ENCODE results near the gene RPS6KA5. TPM values are rescaled to one million over a fixed set of nuclear protein-coding genes. Genes with fewer than 3 reads are reported as not detected.
"Not testable (repeated sequence)": the region's sequence is repeated elsewhere in the genome, so short reads cannot be mapped to it uniquely, and the experiment has no call there.

Gene RPS6KA5
- total RNA-seq, 2 donors from 2014 or later = 22.1 to 23.3 TPM

DNA sequence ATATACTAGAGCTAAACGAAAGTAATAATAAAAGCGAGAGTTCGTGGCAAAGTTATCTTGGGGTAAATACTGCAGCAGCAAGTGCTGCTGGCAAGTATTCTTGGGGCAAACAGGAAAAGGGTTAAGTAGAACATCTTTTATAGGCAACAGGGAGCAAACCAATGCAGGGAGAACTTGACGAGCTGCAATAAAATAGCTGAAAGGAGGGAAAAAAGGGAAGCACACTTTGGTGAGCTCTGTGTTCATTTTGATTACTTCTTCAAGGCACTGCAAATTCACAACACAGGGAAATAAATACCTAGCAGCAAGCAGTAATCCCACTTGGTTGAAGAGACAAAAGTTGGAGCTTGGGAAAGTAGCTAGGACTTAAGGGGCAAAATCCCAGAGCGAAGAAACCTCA lies 201.9 kb downstream of the RPS6KA5 start:
- intact Hi-C loops (cut with DNase I, micrococcal nuclease) = no loop called here
- DNase-seq = no peak
- no peak for ATAC-seq

DNA sequence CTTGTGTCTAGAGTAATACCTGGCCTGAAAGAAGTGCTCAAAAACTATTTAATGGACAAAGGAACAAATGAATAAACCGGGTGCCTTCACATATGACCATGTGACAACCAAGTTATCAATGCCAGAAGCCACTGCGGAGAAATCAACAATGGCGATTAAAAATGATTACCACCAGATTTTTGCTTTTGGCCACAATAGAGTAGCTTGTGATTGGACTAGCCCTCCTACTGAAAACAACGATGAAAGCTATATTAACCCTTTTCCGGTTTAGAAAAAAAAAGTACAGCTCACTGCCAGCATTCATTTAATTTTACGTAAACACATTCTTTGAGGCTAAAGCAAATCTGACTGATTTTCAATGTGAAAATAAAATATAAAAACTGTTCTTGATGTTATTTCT lies 202.6 kb downstream of the RPS6KA5 start:
- DNase-seq (no peak), ATAC-seq (no peak)
- intact Hi-C loops (cut with DNase I, micrococcal nuclease) = no loop called here

DNA sequence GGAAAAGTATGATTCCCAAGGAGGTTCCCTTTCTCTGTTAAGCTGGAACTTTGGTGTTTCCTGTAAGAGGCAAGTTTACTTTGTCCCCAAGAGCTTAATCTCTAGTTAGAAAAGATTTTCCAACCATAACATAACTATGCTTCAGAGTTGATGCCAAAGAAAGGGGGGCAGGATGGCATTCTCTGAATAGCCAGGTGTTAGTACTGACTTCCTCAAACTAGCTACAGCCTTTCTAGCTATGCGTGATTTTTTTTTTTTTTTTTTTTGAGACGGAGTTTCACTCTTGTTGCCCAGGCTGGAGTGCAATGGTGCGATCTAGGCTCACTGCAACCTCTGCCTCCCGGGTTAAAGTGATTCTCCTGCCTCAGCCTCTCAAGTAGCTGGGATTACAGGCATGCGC lies 204.3 kb downstream of the RPS6KA5 start:
- ATAC-seq; intact Hi-C loops (cut with DNase I, micrococcal nuclease); DNase-seq: not testable (repeated sequence)

DNA sequence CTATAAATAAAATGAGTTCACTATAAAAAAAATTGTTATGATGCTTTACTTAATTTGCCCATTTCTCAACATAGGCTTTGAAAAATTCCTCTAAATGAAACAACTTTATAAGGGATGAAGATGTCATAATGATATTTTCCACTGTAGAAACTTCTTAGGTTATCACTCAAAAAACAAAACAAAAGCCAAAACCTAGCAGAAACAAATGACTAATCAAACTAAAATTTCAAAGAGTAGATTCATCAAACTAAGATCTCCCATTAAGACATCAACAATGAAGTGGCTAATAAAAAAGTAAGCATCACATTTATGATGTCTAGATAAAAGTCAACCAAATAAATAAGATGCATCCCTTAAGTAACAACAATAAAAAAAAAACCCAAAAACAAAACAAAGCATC lies 207.3 kb downstream of the RPS6KA5 start:
- intact Hi-C loops (cut with DNase I, micrococcal nuclease) = no loop called here
- DNase-seq = no peak
- ATAC-seq = no peak

DNA sequence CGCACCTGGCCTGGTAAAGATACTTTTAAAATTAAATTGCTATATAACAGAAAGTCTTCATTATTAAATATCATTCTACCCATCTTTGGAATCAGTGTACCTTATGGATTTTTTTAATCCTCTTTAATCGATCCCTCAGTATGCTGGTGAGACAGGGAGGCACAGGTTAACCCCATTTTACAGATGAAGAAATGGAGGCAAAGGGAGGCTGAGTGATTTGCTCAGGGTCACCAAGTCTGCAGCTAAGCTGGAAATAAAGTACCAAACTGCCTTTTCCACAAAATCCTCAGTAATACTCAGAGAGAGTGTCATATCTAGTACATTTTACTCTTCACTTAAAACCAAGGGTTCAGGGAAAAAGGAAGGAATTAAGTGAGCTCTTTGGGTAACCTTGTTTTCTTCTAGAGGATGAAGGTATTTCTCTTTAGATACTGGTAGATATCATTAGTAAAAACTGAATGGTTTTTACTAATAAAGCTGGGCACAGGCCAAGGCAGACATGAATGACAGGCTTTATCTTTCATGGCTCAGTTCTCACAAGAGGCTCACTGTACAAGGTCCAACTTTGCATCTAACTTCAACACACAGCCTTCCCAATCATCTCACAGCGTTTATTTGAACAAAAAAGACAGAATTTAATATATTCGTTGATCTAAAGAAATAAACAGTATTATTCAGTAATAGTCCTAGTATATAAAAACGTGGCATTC lies 209.0 kb downstream of the RPS6KA5 start:
- ATAC-seq (no peak), DNase-seq (no peak)
- intact Hi-C loops (cut with DNase I, micrococcal nuclease) = no loop called here

DNA sequence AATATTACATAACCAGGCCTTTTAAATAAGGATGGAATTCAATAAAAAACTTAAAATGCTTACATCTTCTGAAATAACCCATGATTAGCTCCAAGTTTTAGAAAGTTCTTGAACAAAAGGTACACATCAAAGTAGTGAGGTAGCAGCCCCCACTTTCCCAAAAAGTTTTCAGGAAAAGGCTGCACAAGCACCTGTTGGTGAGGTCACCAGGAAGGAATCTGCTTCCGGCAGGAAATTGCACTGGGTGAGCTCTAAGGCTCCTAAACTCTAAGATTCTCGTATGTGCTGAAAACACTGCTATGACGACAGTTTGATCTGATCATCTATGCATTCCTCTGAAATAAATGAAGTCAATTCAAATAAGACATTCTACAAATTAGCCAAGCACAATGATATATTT lies 210.0 kb downstream of the RPS6KA5 start:
- ATAC-seq (peak; percentile 54), DNase-seq (no peak)
- intact Hi-C loops (cut with DNase I, micrococcal nuclease) = no loop called here

DNA sequence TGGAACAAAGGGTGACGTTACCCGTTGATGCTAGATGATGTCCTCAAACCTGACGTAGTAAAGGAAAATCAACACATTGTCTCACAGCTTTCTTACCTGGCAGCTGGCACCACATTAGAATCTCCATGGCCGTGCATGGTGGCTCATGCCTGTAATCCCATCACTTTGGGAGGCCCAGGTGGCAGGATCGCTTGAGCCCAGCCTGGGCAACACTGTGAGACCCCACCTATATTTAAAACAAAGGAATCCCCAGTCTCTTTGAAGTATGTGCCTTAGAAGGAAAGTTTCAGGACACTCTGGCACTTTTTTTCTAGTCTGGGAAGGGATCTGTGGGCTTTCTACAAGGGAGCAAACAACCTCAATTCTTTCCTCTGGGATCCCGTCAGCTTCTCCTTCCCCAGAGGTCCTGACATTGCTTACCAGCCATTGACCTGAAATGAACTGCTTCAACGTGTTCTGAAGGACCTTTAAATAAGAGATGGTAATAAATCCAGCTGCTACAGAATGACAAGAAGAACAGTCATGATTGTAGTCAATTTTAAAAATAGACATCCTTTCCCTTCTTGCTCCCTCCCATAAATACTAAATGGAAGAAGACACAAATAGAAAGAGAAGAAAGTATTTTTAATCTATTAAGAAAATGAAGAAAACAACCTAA lies 210.5 kb downstream of the RPS6KA5 start:
- no peak for ATAC-seq
- intact Hi-C loops (cut with DNase I, micrococcal nuclease) = no loop called here

DNA sequence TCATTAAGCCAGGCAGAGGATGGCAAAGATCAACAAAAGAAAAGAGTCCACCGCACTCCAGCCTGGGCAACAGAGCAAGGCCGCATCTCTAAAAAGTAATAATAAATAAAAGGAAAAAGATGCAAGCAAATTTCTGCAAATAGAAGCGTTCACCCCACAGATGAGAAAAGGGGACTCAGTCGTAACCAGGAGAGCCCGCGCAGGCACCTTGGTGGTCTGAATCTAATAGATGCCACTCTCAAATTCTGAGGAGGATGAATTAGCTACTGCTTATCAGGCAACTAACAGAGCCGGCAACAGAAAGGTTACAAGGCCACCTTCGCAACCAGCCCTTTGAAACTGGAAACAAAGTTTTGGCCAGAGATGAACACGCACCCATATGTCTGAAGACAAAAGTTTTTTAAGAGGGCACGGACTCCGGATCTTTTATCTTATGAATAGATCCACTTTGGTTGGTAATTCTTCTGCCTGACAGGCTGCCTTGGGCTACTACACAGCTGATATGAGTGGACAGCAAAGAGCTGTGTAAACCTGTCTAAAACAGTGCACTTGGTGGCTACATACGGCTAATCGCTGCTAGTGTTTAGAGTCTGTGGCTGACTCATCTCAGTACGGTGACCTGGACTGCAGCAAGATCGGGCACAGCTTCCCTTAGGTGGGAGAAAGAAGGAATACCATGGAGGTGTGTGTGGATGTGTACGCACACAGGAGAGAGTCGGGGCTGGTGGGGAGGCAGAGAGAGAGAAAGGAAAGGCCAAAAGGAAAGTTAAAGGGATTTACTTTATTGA lies 211.3 kb downstream of the RPS6KA5 start:
- intact Hi-C loops (cut with DNase I, micrococcal nuclease) = no loop called here
- no peak for DNase-seq

More for the DNA sequence above, 210.5 kb downstream of the RPS6KA5 start:
- no peak for DNase-seq

DNA sequence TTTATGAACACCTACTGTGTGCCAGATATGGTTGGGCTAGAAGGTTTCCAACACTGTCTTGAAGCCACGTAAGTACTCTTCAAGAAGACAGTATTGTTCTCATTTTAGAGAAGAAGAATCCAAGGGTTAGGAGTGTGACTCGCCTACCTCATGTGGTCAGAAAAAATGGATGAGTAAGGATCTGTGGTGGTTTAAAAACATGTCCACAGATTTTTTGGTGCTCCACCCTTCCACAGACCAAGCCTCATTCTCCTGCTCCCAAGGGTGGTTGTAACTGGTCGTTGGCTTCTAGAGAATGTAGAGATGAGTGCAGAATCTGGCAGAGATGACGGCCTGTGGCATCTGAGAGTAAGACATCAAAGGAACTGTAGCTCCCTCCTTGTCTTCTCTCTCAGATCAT lies 213.9 kb downstream of the RPS6KA5 start:
- ATAC-seq = no peak
- intact Hi-C loops (cut with DNase I, micrococcal nuclease) = no loop called here
- no peak for DNase-seq

More for the DNA sequence above, 211.3 kb downstream of the RPS6KA5 start:
- no peak for ATAC-seq

DNA sequence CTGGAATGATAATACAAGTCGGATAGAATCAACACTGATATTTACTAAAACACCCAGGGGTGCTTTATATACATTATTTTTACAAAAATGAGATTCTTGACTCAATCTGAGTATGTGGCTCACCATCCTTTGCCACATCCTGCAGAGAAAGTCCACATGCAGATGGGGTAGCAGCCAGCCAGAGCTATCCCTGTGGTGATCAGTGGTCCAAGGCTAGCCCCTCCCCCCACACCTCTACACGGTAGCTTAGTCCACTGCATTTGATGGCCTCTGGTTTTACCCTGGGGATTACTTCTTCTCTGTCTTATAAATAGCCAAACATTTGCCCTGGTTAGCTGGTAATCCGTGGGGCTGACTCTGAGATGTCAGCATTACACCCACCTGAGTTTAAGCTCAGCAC lies 216.1 kb downstream of the RPS6KA5 start:
- no peak for DNase-seq
- intact Hi-C loops (cut with DNase I, micrococcal nuclease) = no loop called here

DNA sequence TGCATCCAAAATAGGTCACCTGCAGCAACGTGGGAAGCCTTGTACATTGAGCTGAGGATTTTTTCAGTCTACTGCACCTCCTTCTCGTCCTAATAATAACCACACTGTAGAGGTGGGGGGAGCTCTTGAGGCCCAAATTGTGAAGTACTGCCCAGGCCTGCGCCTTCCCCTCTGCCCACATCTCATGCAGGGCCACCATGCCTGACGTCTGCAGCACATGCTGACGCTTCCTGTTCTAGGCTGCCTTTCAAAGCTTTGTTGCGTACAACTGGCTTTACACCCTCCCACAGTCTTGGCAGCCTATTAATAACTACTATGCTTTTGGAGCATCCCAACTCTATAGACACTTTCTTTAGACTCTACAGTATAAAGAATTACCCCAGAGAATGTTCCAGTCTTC lies 217.7 kb downstream of the RPS6KA5 start:
- intact Hi-C loops (cut with DNase I, micrococcal nuclease) = no loop called here
- ATAC-seq (no peak), DNase-seq (no peak)

More for the DNA sequence above, 216.1 kb downstream of the RPS6KA5 start:
- no peak for ATAC-seq

DNA sequence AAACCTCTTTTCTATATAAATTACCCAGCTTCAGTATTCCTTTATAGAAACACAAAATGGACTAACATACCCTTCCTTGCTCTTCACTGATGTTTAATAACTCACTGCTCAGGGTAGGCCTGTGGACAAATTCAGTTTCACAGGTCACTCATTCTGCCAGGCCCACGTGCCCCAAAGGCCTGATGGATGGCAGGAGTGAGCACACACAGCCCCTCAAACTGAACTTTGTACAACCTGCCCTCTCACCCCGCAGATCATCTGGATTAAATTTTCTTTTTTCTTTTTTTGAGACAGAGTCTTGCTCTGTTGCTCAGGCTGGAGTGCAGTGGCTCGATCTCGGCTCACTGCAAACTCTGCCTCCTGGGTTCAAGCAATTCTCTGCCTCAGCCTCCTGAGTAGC lies 219.8 kb downstream of the RPS6KA5 start:
- ATAC-seq; intact Hi-C loops (cut with DNase I, micrococcal nuclease); DNase-seq: not testable (repeated sequence)

DNA sequence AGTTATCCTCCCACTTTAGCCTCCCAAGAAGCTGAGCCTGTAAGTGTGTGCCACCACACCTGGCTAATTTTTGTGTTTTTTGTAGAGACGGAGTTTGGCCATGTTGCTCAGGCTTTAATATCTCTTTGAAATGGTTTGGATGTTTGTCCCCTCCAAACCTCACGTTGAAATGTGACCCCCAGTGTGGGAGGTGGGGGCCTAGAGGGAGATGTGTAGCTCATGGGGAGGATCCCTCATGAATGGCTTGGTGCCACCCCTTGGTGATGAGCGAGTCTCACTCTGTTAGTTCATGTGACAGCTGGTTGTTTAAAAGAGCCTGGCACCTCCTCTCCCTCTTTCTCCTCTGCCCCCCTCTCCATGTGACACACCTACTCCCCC lies 220.6 kb downstream of the RPS6KA5 start:
- ATAC-seq (no peak), DNase-seq (no peak)
- intact Hi-C loops (cut with DNase I, micrococcal nuclease) = no loop called here

DNA sequence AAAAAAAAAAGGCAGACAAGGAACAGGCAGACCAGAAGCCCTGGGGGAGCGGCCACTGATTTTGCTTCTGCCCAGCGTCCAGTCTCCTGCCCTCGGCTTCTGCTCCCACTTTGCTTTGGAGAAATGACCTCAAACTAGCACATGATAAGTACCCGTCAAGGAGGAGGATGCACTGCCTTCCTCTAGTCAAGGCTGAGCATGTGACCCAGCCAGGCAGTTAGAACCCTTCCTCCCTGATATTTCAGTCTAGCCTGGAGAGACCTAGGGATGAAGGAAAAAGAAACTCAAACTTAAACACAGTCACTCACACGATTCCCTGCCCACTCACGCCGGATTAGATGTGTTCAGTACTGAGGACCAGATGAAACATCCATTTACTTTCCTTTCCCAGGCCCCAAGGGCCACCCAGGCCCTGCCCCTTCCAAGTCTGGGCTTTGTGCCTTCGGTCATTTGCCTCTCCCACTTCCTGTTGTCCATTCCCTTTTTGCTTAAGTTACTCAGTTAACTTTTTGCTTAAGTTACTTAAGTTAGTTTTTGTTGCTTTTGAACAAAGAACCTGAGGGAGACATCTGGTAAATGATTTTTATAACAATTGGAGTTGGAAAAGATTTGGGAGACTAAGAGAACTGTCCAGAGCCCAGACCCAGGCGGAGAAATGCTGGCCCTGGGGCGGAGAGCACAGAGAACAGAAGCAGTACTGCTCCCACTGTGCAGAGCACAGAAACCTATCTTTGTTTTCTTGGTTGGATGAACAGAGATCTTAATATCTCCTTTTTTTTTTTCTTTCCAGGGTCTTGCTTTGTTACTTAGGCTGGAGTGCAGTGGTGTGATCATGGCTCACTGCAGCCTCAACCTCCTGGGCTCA lies 221.2 kb downstream of the RPS6KA5 start:
- no peak for ATAC-seq
- DNase-seq = no peak
- intact Hi-C loops (cut with DNase I, micrococcal nuclease) = no loop called here

DNA sequence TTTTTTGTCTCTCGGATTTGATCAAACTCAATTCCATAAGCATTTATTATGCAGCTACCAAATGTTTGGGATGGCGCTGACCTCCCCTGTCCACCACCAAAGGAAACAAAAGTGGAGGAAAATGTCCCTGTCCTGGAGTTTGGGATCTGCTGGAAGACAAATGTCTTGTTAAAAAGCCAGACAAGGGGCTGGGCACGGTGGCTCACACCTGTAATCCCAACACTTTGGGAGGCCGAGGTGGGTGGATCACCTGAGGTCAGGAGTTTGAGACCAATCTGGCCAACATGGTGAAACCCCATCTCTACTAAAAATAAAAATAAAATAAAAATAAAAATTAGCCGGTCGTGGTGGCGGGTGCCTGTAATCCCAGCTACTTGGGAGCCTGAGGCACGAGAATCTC lies 221.9 kb downstream of the RPS6KA5 start:
- intact Hi-C loops (cut with DNase I, micrococcal nuclease); DNase-seq; ATAC-seq: not testable (repeated sequence)

DNA sequence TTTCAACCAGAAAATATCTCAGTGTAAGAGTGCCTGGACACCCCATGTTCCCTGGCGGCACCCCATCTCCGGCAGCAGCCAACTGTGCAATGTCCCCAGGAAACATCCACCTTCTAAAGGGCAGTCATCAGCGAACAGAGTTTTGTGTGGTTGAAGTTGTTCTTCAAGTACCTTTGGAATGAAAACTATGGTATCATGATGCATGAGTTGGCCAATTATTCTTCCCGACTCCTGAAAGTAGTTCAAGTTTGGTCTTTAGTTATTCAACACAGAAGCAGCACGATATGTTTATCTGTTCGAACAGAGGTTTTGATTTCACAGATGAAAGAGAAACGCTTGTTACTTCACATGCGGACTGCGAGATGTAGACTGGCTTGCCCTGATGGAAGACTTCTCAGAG lies 223.1 kb downstream of the RPS6KA5 start:
- ATAC-seq = no peak
- DNase-seq = no peak
- intact Hi-C loops (cut with DNase I, micrococcal nuclease) = no loop called here

DNA sequence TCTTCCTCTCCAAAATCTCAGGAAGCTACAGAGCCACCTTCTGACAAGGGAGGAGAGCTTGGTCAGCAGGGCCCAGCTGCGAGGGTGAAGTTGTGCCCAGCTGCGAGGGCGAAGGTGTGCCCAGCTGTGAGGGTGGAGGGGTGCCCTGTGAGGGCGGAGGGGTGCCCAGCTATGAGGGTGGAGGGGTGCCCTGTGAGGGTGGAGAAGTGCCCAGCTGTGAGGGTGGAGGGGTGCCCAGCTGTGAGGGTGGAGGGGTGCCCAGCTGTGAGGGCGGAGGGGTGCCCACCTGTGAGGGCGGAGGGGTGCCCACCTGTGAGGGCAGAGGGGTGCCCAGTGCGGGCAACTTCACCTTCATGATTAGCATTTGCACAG lies 223.8 kb downstream of the RPS6KA5 start:
- ATAC-seq (no peak), DNase-seq (no peak)
- intact Hi-C loops (cut with DNase I, micrococcal nuclease) = no loop called here

DNA sequence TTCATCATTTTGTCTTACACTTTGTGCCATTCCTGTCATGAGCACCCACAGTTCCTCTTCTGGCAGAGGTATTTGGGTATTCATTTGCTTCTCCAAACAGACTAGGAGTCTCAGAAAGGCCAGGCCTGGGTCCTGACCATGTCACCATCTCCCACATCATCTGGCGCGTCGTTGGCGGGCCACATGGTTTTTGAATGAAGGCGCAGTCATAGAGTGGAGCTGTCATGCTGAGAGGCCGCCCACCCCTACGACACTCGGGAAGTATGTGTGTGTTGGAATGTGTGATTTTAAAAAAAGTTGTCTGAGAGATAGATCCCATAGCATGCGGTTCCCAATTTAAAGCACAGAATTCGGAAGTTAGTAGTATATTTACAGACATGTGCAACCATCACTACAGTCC lies 228.6 kb downstream of the RPS6KA5 start:
- no peak for ATAC-seq
- intact Hi-C loops (cut with DNase I, micrococcal nuclease) = no loop called here
- DNase-seq = no peak
